Activated gamma-delta T cell treated with anti-CD3 and anti-CD28 coated beads, Interleukin-2, amount 50 U/mL, for 16 hours (primary cell): Measurements from ENCODE around the gene DIRAS3.
"Not testable (repeated sequence)": the region's sequence is repeated elsewhere in the genome, so short reads cannot be mapped to it uniquely, and the experiment has no call there.

ENCODE experiments used
- DNase-seq: peaks from one replicate; pipeline ENCODE4 v3.0.0-alpha.2; 2020; ENCODE audit warnings: low read depth

DIRAS3 gene

GRCh38 chr1:68024635-68025338, 25.6 kb downstream of the DIRAS3 start:
- DNase-seq: no peak

- DNase-seq: no peak
Observed at GRCh38 chr1:68016381-68016780, 34.0 kb downstream of the DIRAS3 start.

- DNase-seq: no peak
Observed at GRCh38 chr1:68015971-68016370, 34.5 kb downstream of the DIRAS3 start.

GRCh38 chr1:68015369-68015768, 35.1 kb downstream of the DIRAS3 start:
- no peak for DNase-seq

- no peak for DNase-seq
Observed at GRCh38 chr1:68013351-68013750, 37.1 kb downstream of the DIRAS3 start.

GRCh38 chr1:68011657-68012375, 38.6 kb downstream of the DIRAS3 start:
- no peak for DNase-seq

- no peak for DNase-seq
Observed at GRCh38 chr1:68010543-68010942, 39.9 kb downstream of the DIRAS3 start.

GRCh38 chr1:68010090-68010489, 40.3 kb downstream of the DIRAS3 start:
- no peak for DNase-seq

- not testable (repeated sequence) for DNase-seq
Observed at GRCh38 chr1:68003626-68004025, 46.8 kb downstream of the DIRAS3 start.

- DNase-seq: no peak
Observed at GRCh38 chr1:68000191-68000590, 50.2 kb downstream of the DIRAS3 start.

- no peak for DNase-seq
Observed at GRCh38 chr1:67997746-67998145, 52.7 kb downstream of the DIRAS3 start.
